GM13976 (cell line): ENCODE data around the gene NAIF1.

Source experiments
- DNase-seq: peaks from one replicate; pipeline ENCODE4 v3.0.0; 2012; ENCODE audit warnings: low spot score
- in situ Hi-C: fragments of 300-500 bp; cut with MboI; formaldehyde crosslinking; loops from one replicate; pipeline ENCODE4 v1.12.0; 2022; ENCODE audit warnings: low sequenced_read_pairs, mixed read lengths, inconsistent platforms; ENCODE audit not compliant: unreplicated experiment
- TF ChIP-seq, protein P1 (sequence below): IDR thresholded peaks from 2 replicates; pipeline ENCODE4 v1.5.1; 2012; ENCODE audit warnings: borderline replicate concordance, mild to moderate bottlenecking; ENCODE audit not compliant: insufficient read depth; ENCODE audit errors: extremely low read depth, missing control alignments, control extremely low read depth

NAIF1 gene

DNA sequence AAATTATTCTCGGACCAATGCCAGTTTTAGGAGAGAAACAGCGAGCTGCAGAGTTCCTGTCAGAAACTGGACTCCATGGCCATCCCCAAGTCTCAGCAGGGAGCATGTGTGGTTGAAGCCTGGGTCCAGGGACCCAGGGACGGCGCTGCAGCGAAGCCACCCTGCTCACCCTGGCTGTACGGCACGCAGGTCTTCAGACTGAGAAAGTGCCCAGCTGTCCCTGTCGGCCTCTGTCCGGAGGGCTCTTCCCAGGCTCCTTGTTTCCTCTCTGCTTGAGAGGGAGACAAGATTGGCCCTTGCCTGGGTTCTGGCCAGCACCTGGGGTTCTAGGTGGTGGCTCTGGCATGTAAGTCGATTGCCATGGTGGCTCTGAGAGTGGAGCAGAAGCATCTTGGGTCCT lies 33.5 kb upstream of the NAIF1 start:
- DNase-seq = no peak
- in situ Hi-C loops = no loop called here
- TF ChIP-seq, protein P1, sequence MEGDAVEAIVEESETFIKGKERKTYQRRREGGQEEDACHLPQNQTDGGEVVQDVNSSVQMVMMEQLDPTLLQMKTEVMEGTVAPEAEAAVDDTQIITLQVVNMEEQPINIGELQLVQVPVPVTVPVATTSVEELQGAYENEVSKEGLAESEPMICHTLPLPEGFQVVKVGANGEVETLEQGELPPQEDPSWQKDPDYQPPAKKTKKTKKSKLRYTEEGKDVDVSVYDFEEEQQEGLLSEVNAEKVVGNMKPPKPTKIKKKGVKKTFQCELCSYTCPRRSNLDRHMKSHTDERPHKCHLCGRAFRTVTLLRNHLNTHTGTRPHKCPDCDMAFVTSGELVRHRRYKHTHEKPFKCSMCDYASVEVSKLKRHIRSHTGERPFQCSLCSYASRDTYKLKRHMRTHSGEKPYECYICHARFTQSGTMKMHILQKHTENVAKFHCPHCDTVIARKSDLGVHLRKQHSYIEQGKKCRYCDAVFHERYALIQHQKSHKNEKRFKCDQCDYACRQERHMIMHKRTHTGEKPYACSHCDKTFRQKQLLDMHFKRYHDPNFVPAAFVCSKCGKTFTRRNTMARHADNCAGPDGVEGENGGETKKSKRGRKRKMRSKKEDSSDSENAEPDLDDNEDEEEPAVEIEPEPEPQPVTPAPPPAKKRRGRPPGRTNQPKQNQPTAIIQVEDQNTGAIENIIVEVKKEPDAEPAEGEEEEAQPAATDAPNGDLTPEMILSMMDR = no peak

GRCh38 chr9:128099932-128100491 lies 32.9 kb upstream of the NAIF1 start:
- DNase-seq = no peak
- in situ Hi-C loops = no loop called here
- TF ChIP-seq, protein P1 = no peak

DNA sequence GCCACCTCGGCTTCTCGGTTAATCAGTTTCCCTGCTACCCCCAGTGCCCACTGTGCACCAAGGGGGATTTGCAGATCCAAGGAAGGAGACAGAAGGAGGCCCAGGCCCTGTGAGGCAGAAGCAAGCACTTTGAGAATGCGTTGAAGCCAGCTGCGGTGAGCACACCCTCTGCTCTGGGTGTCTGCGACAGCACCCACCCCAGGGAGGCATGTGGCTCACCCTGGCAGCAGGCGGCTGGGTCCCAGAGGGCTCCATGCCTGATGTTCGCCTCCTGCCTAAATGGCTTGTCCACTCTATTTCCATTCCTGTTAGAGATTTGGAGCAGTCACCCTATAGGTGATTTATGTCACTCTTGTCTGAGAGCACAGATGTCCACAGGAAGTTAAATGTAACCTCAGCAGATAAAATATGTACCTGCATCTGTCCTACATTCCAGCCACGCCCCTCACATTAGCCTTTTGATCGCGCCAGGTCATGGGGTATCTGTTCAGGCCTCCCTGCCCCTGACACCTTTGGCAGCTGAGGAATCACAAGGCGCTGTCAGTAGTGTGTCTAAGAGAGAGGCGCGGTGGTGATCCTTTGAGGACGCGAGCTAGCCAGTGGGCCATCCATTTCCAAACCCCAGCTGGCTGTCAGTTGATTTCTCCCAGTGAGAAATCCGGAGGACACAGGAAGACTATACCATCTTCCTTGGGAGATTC lies 32.3 kb upstream of the NAIF1 start:
- DNase-seq = no peak
- in situ Hi-C loops = no loop called here
- TF ChIP-seq, protein P1 = no peak

- TF ChIP-seq, protein P1 = no peak
- in situ Hi-C loops = no loop called here
- no peak for DNase-seq
Observed at GRCh38 chr9:128098297-128099230, 31.4 kb upstream of the NAIF1 start.

DNA sequence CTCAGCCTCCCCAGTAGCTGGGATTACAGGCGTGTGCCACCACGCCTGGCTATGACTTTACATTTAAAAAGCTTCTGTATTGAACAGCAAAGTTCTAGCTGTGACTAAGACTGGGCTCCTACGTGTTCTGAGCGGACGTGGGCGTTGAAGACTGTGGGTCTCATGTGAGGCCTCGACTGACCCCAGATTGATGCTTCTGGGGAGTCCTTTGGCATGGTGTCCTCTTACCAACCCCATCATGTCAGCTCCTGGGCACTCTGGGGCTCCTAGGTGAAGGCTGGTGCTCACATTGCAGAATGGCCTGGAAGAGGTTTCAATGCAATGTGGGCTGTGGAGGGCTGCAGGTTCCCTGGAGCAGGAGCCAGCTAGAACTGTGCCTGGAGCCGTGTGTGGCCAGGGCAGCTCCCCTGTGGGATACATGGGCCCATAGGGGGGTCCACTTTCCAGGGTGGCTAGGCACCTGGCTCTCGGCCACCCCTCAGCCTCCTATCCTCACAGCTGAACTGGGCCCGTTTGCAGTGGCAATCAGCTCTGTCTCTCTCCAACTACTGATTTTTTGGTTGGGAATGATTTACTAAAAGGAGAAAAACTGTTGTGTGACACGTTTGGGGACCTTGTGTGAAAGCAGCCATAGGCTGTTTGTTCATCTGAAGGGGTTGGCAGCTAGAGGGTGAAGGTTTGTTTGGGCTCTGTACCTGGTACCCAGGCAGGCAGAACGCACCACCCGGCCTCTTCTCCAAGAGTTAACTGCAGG lies 30.6 kb upstream of the NAIF1 start:
- no peak for DNase-seq
- TF ChIP-seq, protein P1 = no peak
- in situ Hi-C loops = no loop called here
